ENCODE measurements around the gene DLG2.
"Not testable (repeated sequence)": the region's sequence is repeated elsewhere in the genome, so short reads cannot be mapped to it uniquely, and the experiment has no call there.

Gene DLG2

DNA sequence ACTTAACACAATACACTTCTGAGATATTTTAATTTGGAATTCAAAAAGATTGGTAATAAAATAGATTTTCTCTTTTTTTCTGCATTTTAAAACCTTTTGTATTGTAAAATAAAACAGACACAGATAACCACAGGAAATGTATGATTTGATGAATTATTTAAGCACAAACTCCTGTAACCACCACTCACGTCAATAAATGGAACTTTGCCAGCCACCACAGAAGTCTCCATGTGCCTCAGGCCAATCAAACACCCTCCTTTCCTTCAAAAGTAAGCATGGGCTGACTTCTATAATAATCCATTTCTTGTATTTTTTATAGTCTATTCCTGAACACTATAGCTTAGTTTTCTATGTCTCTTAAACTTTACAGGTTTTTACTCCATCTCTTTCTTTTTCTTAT lies 721.7 kb downstream of the DLG2 start:
- DNase-seq (ENCODE audit: low read depth in 3 of 3), result no peak

DNA sequence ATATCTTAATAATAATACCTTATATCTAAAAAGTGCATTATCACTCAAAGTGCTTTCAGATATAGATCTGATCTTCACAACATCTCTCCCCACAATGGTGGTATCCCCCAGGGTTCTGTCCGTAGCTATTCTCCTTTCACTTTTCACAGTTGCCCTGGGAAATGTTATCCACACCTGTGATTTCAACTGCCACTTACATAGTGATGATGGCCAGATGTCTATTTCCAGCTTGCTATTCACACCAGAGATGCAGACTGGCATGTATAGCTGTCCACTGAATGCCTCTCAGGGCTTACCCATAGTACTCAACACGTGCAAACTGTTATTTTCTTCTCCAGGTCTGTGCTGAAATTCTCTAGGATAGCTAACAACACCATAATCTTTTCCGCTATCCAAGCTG lies 724.7 kb downstream of the DLG2 start:
- DNase-seq (ENCODE audit: low read depth in 3 of 3), result no peak

DNA sequence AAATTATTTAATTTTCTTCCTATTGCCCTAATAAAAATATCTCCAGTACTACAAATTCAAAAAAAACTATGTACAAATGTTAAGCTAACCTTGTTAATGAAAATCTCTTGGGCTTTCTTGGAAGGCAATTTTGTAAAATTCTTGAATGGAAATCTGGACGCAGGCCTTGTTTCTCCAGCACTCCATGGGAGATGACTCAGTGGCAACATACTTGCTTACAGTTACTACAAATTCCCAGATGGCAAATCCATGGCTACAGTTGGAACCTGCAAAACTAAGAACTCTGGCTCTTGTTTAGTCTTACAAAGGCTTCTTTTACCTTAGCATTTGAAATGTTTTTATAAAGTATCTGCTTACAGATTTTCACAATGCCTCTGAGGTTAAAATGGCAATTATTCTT lies 725.2 kb downstream of the DLG2 start:
- no peak for DNase-seq (ENCODE audit: low read depth in 3 of 3)

DNA sequence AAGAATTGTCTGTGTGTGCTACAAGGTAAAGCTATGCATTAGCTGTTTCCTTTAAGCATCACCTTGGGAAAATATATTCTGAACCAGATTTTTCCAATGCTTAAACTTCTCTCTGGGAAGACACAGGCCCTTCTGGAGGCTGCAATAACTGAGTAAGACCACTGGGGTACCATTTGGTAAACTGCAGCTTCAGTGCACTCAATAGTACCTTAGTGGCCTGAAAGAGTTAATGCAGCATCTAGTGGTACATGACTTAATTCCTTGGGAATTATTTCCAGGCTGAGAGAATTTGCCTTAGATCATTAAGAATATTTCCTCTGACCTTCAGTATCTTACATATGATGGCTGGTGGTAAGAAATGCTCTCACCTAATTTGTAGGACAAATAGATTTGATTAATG lies 727.4 kb downstream of the DLG2 start:
- no peak for DNase-seq (ENCODE audit: low read depth in 3 of 3)

DNA sequence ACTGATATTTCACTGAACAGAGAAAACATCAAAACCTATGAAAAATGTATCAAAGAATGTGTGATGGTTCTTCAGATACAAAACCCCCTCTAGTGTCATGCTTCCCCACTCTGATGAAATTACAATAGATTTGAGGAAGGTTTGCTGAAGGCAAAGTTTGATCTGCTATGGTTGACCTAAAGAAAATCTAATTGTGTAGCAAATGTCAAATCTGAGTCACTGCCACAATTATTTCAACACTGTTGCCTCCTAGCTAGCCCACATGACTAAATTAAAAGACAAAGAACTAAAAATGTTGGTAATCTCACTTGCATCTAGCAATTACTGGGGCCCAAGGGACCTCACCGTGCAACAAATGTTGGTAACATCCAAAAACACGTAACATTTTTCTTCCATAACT lies 728.0 kb downstream of the DLG2 start:
- no peak for DNase-seq (ENCODE audit: low read depth in 3 of 3)

DNA sequence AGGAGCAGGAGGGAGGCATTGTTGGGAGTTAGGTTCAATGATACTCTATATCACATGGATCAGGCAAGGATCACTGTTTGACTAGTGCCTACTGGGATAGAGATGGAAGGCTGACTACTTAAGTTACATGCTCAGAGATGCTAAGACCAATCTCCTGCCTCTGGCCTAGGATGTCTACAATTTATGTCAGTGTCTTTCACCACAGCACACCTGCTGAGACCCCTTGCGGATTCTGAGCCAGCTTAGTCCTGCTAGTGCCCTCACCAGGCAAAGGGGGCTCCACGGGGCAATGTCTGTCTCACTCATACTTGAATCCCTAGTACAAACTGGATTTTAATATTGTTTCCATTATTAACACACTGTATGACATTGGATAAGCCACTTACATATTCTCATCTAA lies 732.5 kb downstream of the DLG2 start:
- DNase-seq (ENCODE audit: low read depth in 3 of 3), result no peak

DNA sequence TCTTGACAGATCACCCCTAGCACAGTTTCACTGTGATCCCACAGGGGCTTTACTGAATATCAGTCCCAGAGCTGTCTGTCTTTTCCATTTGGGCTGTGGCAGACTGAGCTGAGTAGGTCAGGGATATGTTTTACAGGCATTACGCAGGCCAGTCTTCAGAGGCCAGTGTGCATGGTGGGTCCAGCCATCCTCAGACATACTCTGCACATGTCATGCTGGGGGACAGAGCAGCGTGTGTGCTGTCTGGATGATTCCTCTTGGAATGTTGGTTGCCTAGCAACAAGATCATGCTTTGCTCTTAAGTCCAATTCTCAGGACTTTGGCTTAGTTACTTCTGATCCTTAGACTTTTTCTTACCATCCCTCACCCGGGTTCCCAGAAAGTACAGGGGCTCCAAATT lies 736.5 kb downstream of the DLG2 start:
- no peak for DNase-seq (ENCODE audit: low read depth in 3 of 3)

DNA sequence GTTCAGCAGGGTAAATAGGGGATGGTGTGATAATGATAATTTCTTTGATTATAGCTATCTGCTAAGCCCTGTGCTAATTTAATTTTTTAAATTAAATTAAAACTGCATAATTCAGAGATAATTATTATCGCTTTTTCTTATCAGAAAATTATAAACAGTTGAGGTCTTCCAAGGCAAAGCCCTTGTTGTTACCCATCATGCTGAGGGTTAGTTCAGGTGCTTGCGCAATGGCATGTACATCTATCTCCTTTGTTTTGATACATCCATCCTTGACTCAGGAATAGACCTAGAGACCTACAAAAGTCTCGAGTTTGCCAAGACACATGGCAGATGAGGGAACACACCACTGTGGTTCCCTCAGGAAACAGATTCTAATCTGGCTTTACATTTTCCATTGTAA lies 737.6 kb downstream of the DLG2 start:
- no peak for DNase-seq (ENCODE audit: low read depth in 3 of 3)

DNA sequence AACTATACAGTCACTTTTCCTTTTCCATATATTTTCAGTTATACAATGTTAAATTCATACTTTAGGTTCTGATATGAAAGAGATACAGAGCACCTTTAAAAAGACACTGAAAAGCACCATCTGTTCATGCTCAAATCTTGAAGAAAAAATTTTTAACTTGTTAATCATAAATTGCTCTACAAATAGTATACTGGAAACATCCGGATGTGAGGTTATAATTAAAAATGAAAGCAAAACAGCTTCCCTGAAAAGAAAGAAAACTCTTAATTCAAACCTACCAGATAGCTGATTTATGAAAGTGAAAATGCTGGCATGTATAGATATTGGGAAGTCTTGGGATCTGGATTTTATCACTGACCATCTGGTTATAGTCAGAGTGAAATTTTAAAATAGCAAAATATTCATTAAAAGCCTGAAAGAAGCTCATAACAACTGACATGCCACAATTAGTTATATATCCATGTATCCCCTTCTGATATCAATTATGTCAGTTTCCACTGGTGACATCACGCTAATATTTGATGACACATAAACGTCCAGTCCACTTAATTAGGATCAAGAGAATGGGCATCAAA lies 740.0 kb downstream of the DLG2 start:
- DNase-seq (ENCODE audit: low read depth in 3 of 3), result no peak

DNA sequence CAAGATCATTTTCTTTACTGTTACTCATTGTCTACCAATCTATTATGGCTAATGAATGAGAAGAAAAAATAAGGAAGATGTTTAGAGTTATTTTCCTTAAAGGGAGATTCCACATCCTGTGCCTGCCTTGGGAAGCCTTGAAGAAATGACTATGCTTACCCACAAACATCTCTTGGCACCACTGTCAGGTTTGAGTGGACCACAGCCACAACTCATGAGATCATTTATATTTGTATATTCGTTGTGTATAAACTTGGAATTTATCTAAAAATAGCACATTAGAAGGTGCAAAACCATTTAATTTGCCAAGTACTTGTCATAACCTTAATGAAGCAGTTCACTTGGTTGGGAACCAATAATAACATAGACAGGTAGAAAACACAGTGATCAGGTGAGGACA lies 740.8 kb downstream of the DLG2 start:
- no peak for DNase-seq (ENCODE audit: low read depth in 3 of 3)

DNA sequence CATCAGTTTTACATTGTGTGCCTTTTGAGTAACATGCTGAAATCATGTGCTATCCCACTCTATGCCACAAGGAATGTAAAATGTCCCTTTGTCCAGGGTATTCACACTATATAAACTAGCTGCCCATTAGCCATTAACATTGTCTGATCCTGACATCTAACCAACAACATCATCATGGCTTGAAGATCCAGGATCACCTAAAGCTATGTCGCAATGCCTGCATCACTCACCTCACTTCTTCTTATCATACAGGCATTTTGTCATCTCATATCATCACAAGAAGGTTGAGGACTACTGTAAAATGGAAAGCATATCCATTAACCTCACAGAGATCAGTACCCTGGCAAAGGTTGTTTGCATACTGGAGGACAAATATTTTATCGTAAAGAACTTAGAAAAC lies 742.3 kb downstream of the DLG2 start:
- no peak for DNase-seq (ENCODE audit: low read depth in 3 of 3)

DNA sequence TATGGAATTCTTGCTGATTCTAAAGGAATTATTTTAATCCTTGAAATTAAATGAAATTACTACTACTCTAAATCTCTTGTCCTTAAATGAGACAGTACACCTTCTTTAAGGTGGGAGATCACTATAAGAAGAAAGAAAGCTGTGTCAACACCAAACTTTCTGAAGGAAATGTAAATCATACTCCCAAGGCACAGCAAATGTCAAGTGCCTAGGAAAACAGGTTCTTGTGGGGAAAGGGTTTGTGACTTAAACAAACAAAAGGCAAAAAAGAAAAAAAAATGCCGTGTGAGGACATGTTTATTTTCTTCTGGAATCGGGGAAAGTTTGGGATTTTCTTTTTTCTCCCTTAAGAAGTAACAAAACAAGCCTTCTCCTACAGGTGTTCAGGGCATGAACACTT lies 745.1 kb downstream of the DLG2 start:
- DNase-seq (ENCODE audit: low read depth in 3 of 3), result no peak

DNA sequence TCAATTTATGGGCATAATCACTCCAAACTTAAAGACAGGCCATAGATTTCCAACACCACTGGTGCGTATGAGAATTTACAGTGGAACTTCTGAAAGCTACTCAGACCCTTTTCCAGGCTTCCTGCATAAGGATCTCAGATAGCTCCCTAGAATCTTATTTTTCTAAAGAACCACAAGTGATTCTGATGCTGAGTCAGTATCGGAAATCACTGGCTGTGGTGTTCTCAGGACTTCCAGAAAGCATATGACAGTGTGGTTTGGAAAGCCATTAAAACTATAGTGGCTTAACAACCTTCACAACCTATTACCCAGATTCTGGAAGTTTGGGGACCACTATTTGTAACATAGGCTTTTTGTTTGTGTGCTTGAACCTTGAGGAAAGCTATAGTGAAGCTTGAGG lies 756.0 kb downstream of the DLG2 start:
- DNase-seq (ENCODE audit: low read depth in 3 of 3), result no peak

DNA sequence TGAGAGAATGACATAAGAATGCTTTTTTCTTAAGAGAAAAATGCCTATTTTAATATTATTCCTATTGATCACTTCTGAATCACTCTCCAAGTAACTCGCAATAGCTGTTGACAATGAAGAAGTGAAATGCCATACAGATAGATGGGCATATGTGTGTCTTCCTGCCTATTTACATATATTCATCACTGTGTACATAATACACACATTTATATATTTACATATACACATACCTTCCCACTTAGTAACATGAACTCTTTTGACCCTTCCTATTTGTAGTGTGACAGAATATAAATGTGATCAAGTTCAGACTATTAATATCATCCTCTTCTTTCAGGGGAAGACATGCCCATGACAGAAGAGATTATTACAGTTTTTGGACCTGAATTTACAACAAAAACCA lies 756.7 kb downstream of the DLG2 start:
- no peak for DNase-seq (ENCODE audit: low read depth in 3 of 3)

DNA sequence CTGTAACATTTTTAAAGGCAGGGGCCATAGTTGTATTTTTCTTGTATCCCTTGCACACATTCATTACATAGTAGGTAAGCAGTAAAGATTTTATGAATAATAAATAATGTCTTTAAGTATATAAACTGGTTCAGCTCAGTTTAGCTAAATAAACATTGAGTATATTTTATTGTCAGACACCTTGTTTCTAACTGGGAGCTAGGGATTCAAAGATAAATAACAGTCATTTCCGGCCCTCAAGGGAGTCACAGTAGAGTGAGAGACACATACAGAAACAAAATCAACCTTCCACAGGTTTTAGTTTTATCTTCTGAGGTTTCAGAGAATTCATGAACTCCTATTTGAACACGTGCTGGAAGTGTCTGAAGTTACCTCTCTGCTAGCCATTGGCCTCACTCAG lies 760.2 kb downstream of the DLG2 start:
- no peak for DNase-seq (ENCODE audit: low read depth in 3 of 3)

DNA sequence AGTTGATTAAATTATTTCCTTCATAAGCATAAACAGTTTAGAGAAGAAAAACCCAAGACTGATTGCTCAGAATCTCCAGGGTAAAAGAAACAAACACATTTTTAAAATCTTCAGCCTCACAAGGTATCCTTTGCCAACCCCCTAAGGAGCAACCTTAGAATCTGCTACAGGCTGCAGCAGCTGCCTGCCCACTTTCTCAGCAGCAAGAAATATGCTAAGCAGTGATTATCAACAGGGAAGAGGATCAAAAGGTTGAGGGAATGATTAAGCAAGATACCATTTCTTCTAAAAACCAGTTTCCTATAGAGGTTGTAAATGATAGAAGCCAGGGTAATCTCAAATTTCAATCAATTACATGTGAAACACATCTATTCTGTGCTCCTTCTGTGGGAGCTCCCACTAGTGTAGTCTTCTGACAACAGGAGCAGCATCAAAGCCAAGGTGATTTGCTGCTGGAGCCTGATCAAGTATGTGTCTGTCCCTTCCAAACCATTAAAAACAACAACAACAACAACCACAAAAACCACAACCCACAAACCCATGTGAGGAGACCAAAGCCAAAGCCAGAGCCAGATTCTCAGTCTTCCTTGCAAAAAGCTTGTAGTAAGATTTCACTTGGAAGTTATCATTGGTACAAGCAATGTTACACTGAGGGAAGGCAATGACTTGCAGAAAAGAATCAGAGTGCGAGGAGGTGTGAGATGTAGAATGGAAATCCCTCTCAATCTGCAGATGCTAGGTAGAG lies 761.2 kb downstream of the DLG2 start:
- no peak for DNase-seq (ENCODE audit: low read depth in 3 of 3)

DNA sequence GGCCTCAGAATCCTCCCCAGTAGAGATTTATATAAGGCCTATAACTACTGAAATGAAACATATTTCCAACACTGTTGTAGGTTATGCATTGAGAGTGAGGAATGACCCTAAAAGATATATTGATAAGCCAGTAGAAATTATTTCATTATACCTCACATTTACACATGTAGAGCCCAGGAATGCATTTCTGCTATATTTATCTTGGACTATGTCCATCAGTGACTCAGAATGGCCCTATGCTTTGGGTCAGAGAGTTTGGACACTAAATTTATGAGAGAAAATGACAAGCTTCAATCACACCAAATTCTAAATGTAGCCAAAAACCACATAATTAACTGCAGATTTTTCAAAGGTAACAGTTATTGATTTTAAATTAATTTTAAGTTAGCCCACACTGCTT lies 761.9 kb downstream of the DLG2 start:
- no peak for DNase-seq (ENCODE audit: low read depth in 3 of 3)

DNA sequence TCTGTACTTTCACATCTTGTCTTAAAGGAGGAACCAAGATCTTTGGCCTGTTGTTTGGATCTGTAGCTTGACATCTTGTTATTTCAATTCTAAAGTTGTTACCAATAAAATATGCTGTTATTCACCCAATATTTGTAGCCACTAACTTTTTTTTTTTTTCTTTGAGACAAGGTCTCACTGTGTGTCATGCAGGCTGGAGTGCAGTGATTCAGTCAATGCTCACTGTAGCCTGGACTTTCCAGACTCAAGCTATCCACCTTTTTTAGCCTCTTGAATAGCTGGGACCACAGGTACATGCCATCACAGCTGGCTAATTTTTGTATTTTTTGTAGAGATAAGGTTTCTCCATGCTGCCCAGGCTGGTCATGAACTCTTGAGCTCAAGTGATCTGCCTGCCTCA lies 769.4 kb downstream of the DLG2 start:
- DNase-seq (ENCODE audit: low read depth in 3 of 3), result no peak

DNA sequence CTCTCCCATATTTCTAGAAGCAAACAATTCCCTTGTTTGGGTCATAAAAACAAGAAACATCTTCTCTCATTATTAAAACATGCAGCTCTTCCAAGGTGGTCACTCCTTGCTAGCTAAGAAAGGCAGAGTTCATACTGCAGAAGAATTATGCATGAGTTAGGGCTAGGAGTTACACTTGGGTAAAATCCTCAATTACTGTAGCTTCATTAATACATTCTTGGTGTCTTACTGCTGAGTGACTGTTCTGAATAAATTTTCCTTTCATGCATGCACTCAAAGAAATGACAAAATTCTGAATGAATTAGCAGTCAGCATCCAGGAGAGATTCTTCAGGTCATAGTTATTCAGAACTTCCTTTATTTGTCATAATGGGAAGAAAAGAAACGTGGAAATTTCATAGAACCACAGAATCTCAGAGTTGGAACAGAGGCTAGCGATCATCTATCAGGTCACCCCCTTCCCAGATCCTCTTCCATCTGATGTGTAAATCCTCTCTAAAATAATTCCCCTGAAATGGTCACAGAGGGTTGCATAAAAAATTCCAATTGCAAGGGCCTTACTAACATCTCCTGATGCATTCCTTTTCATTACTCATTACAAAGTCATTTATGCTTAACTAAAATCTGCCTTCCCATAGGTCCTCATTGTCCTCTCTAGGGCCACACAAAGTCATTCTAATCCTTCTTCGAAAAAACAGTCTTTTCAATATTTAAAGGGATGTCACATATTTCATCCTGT lies 771.5 kb downstream of the DLG2 start:
- no peak for DNase-seq (ENCODE audit: low read depth in 3 of 3)

DNA sequence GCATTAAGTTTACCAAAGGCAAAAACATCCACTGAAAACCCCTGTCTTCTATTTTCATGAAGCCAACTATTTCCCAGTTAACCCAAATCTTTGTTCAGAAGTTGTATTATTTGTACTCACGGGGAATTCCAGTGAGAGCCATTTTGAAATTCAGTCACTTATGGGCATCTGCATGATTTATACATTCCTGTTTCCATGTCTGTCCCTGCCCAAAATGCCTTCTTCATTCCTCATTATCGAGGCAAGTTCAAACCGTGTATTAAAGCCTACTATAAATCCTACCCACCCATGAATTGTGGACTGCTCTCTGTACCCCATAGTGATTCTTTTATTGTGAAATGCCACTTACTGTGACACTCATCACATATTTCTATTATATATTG lies 772.7 kb downstream of the DLG2 start:
- DNase-seq (ENCODE audit: low read depth in 3 of 3), result no peak

DNA sequence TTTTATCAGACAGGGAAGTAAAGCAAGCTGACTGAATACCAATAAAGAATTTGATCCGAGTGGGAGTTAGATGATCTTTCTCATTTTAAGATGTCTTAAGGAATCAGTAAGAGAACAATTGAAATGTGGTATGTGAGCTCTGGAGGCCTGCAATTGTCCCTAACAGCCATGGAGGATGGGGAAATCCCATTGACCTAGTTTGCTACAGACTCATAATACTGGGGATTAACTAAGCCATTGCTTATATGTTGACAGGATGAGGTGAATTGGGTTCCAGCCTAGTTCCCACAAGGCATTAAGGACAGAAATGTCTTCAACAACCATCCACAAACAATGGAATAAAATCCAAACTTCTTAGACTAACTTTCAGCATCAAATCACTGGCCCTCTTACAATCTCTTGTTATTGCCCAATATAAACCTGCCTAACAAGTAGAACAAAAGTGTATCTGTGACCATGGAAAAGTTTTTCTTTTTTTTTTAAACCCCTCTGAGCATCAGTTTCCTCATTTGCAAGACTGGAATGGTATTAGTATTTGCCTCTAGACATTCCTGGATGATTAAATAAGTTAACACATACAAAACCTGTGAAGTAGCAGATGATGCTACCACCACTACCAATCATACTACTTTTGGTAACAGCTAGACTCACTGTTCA lies 773.2 kb downstream of the DLG2 start:
- no peak for DNase-seq (ENCODE audit: low read depth in 3 of 3)

DNA sequence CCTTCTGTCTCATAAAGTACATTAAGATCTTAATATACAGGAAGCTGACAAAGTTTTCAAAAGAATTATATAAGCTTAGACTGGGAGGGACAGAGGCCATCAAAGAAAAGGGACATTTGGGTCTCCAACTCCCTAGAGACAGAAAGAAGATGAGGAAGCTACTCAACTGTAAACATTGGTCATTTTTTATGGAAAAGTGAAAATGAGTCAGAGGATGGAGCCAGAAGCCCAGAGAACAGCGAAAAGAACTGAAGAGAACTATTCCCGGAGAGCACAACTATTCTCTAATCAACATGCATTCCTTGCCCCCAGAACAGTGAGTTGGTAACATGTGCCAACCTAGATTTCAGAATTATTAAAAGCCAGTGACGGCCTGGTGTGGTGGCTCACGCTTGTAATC lies 779.3 kb downstream of the DLG2 start:
- DNase-seq (ENCODE audit: low read depth in 3 of 3), result no peak

DNA sequence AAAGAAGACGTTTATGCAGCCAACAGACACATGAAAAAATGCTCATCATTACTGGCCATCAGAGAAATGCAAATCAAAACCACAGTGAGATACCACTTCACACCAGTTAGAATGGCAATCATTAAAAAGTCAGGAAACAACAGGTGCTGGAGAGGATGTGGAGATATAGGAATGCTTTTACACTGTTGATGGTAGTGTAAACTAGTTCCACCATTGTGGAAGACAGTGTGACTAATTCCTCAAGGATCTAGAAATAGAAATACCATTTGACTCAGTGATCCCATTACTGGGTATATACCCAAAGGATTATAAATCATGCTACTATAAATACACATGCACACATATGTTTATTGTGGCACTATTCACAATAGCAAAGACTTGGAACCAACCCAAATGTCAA lies 786.9 kb downstream of the DLG2 start:
- not testable (repeated sequence) for DNase-seq (ENCODE audit: low read depth in 3 of 3)

All from stimulated activated CD4-positive, alpha-beta T cell treated with anti-CD3 and anti-CD28 coated beads, TNF-alpha, amount 100 ng/mL, for 24 hours (primary cell).